Endodermal cell (in vitro differentiated cells): Measurements from ENCODE around the gene GTF2F2. TPM values are rescaled to one million over a fixed set of nuclear protein-coding genes. Genes with fewer than 3 reads are reported as not detected.

Experiments
- DNase-seq: peaks from one replicate; pipeline ENCODE4 v3.0.0-alpha.2; 2017
- H3K27ac ChIP-seq: 2 replicates; pipeline ENCODE4 v1.5.1; 2013; ENCODE audit warnings: mild to moderate bottlenecking, low read depth, low read length, moderate library complexity
- H3K27me3 ChIP-seq: 2 replicates; pipeline ENCODE4 v1.6.1; 2013; ENCODE audit warnings: mild to moderate bottlenecking, low read length, moderate library complexity; ENCODE audit not compliant: insufficient read depth, control insufficient read depth, poor library complexity, severe bottlenecking
- H3K36me3 ChIP-seq: 2 replicates; pipeline ENCODE4 v1.7.0; 2013; ENCODE audit warnings: mild to moderate bottlenecking, low read length, moderate library complexity; ENCODE audit not compliant: control insufficient read depth, insufficient read depth
- H3K4me1 ChIP-seq: one replicate; pipeline ENCODE4 v1.7.0; 2013; ENCODE audit warnings: low read length; ENCODE audit not compliant: control insufficient read depth, insufficient read depth
- H3K4me3 ChIP-seq: 2 replicates; pipeline ENCODE4 v1.5.1; 2013; ENCODE audit warnings: mild to moderate bottlenecking, low read length, moderate library complexity
- H3K9ac ChIP-seq: 2 replicates; pipeline ENCODE4 v1.6.1; 2013; ENCODE audit warnings: mild to moderate bottlenecking, low read length, moderate library complexity; ENCODE audit not compliant: poor library complexity, severe bottlenecking; ENCODE audit errors: extremely low read depth
- H3K9me3 ChIP-seq: 2 replicates; pipeline ENCODE4 v1.6.1; 2013; ENCODE audit warnings: mild to moderate bottlenecking, low read length, moderate library complexity; ENCODE audit not compliant: control insufficient read depth
- H3K27ac Mint-ChIP-seq: 2 replicates; pipeline ENCODE4 v1.8.0; 2020; ENCODE audit warnings: mixed read lengths
- H3K27me3 Mint-ChIP-seq: 2 replicates; pipeline ENCODE4 v1.8.0; 2021; ENCODE audit warnings: mild to moderate bottlenecking, mixed read lengths; ENCODE audit not compliant: insufficient read depth
- H3K36me3 Mint-ChIP-seq: 2 replicates; pipeline ENCODE4 v1.8.0; 2020; ENCODE audit warnings: low read depth, mixed read lengths
- H3K4me1 Mint-ChIP-seq: 2 replicates; pipeline ENCODE4 v1.8.0; 2020; ENCODE audit warnings: mixed read lengths
- H3K4me3 Mint-ChIP-seq: 2 replicates; pipeline ENCODE4 v1.8.0; 2020; ENCODE audit warnings: mild to moderate bottlenecking, moderate library complexity, mixed read lengths
- H3K9me3 Mint-ChIP-seq: 2 replicates; pipeline ENCODE4 v1.8.0; 2020; ENCODE audit warnings: mild to moderate bottlenecking, mixed read lengths
- CTCF ChIP-seq: fragments of 200-600 bp; sonication (generic); conservative IDR thresholded peaks from 2 replicates; pipeline ENCODE4 v1.5.0; 2021; ENCODE audit warnings: antibody characterized with exemption, mild to moderate bottlenecking
- WGBS, 2 experiments: methylation state at CpG; one replicate each; pipeline versions ENCODE4 v1.1.5 to v1.1.7; 2013; ENCODE audit warnings: missing lambda C conversion rate in 2 of 2, mixed read lengths in 1 of 2; ENCODE audit not compliant: insufficient coverage in 1 of 2, insufficient read length in 1 of 2; 5-methylcytosine and 5-hydroxymethylcytosine counted together
- total RNA-seq, 2 donors: library from RNA; stranded (reverse); fragmentation: NEBNext Ultra II Directional in 1 of 2; extraction: Animal tissue kit (Norgen Biotek cat#: 25700) in 1 of 2; gene quantifications; 2 replicates in 1 of 2; 3 replicates in 1 of 2; pipeline ENCODE4 v1.2.1, GENCODE V29; 2021

Gene GTF2F2
- total RNA-seq, 2 donors from 2014 or later, result 27.0 to 27.4 TPM

- Mint-ChIP-seq H3K4me1 (no peaks in the 10 kb centered on the region), H3K27me3 (peaks cover 3% of the 10 kb centered on the region), H3K4me3 (no peak overlapping the region), H3K9me3 (no peaks in the 10 kb centered on the region), H3K36me3 (peaks cover 5% of the 10 kb centered on the region), H3K27ac (no peak overlapping the region)
- no peak for DNase-seq
- Histone ChIP-seq H3K9me3 (no peaks in the 10 kb centered on the region), H3K27ac (no peak overlapping the region), H3K4me3 (no peak overlapping the region), H3K9ac (no peak overlapping the region), H3K36me3 (peaks cover 8% of the 10 kb centered on the region), H3K4me1 (no peaks in the 10 kb centered on the region), H3K27me3 (no peaks in the 10 kb centered on the region)
- WGBS, 2 experiments, result 90 to 96% methylated on average over 2 to 6 of the region's 6 CpGs
- TF ChIP-seq CTCF, result no peak
Observed at GRCh38 chr13:45122941-45123340, 2.6 kb downstream of the GTF2F2 start.

- no peaks in the 10 kb centered on the region for H3K36me3 ChIP-seq
- no peak overlapping the region for H3K4me3 ChIP-seq
- H3K27ac ChIP-seq, result no peak overlapping the region
- H3K4me3 Mint-ChIP-seq, result no peak overlapping the region
- no peak overlapping the region for H3K27ac Mint-ChIP-seq
- H3K27me3 Mint-ChIP-seq, result no peaks in the 10 kb centered on the region
- no peak overlapping the region for H3K9ac ChIP-seq
- DNase-seq, result no peak
- 94 to 97% methylated on average over 3 to 4 of the region's 6 CpGs for WGBS, 2 experiments
- H3K36me3 Mint-ChIP-seq, result peaks cover 9% of the 10 kb centered on the region
- H3K4me1 Mint-ChIP-seq, result no peaks in the 10 kb centered on the region
- no peaks in the 10 kb centered on the region for H3K9me3 ChIP-seq
- TF ChIP-seq CTCF, result no peak
- no peaks in the 10 kb centered on the region for H3K4me1 ChIP-seq
- H3K27me3 ChIP-seq, result no peaks in the 10 kb centered on the region
- H3K9me3 Mint-ChIP-seq, result peaks cover 15% of the 10 kb centered on the region
Observed at GRCh38 chr13:45132369-45133064, 12.2 kb downstream of the GTF2F2 start.

- Histone ChIP-seq H3K4me3 (no peak overlapping the region), H3K4me1 (no peaks in the 10 kb centered on the region), H3K27ac (no peak overlapping the region), H3K36me3 (no peaks in the 10 kb centered on the region), H3K9me3 (no peaks in the 10 kb centered on the region), H3K27me3 (no peaks in the 10 kb centered on the region), H3K9ac (no peak overlapping the region)
- Mint-ChIP-seq H3K9me3 (peaks cover 15% of the 10 kb centered on the region), H3K4me3 (no peak overlapping the region), H3K27me3 (no peaks in the 10 kb centered on the region), H3K4me1 (no peaks in the 10 kb centered on the region), H3K36me3 (peaks cover 16% of the 10 kb centered on the region), H3K27ac (no peak overlapping the region)
- no peak for DNase-seq
- WGBS, 2 experiments, result 94% methylated on average over 4 to 6 of the region's 6 CpGs
- no peak for TF ChIP-seq CTCF
Observed at GRCh38 chr13:45133396-45134118, 13.2 kb downstream of the GTF2F2 start.
